ENCODE data around the gene SLC9A9. TPM values are rescaled to one million over a fixed set of nuclear protein-coding genes. Genes with fewer than 3 reads are reported as not detected.
"Not testable (repeated sequence)": the region's sequence is repeated elsewhere in the genome, so short reads cannot be mapped to it uniquely, and the experiment has no call there.

The SLC9A9 gene
- total RNA-seq (2014; rRNA removed; shearing (Covaris generic)), result 1.5 and 2.8 TPM in 2 replicates
- 1.8 and 1.9 TPM in 2 replicates for polyA plus RNA-seq (2015; cell fraction: cytosol; rRNA removed)
- polyA plus RNA-seq (2015; cell fraction: nucleus; rRNA removed), result 1.7 and 3.0 TPM in 2 replicates

- peak; percentile 73 for DNase-seq (ENCODE audit: low read depth)
Measured at GRCh38 chr3:143847787-143848631, at the start of gene SLC9A9. TSS of gene SLC9A9 (minus strand) at chr3:143848468. CDS start at chr3:143848322, 146 bp downstream.

- DNase-seq (ENCODE audit: low read depth), result no peak
Measured at GRCh38 chr3:143897576-143898295, 49.5 kb upstream of the SLC9A9 start.

- no peak for DNase-seq (ENCODE audit: low read depth)
Measured at GRCh38 chr3:143896486-143896885, 48.2 kb upstream of the SLC9A9 start.

- peak; percentile 47 for DNase-seq (ENCODE audit: low read depth)
Measured at GRCh38 chr3:143895805-143896204, 47.5 kb upstream of the SLC9A9 start.

GRCh38 chr3:143888846-143889245, 40.6 kb upstream of the SLC9A9 start:
- no peak for DNase-seq (ENCODE audit: low read depth)

- no peak for DNase-seq (ENCODE audit: low read depth)
Measured at GRCh38 chr3:143888166-143888565, 39.9 kb upstream of the SLC9A9 start.

- DNase-seq (ENCODE audit: low read depth), result peak; percentile 66
Measured at GRCh38 chr3:143885780-143886427, 37.6 kb upstream of the SLC9A9 start.

GRCh38 chr3:143884861-143885260, 36.6 kb upstream of the SLC9A9 start:
- no peak for DNase-seq (ENCODE audit: low read depth)

- no peak for DNase-seq (ENCODE audit: low read depth)
Measured at GRCh38 chr3:143883151-143883550, 34.9 kb upstream of the SLC9A9 start.

GRCh38 chr3:143881095-143881494, 32.8 kb upstream of the SLC9A9 start:
- peak; percentile 54 for DNase-seq (ENCODE audit: low read depth)

GRCh38 chr3:143875546-143875945, 27.3 kb upstream of the SLC9A9 start:
- DNase-seq (ENCODE audit: low read depth), result no peak

GRCh38 chr3:143873553-143873952, 25.3 kb upstream of the SLC9A9 start:
- not testable (repeated sequence) for DNase-seq (ENCODE audit: low read depth)

GRCh38 chr3:143865302-143865701, 17.0 kb upstream of the SLC9A9 start:
- no peak for DNase-seq (ENCODE audit: low read depth)

- no peak for DNase-seq (ENCODE audit: low read depth)
Measured at GRCh38 chr3:143859465-143860203, 11.4 kb upstream of the SLC9A9 start.

GRCh38 chr3:143856252-143856970, 8.1 kb upstream of the SLC9A9 start:
- DNase-seq (ENCODE audit: low read depth), result peak; percentile 29

GRCh38 chr3:143855183-143855582, 6.9 kb upstream of the SLC9A9 start:
- DNase-seq (ENCODE audit: low read depth), result no peak

- no peak for DNase-seq (ENCODE audit: low read depth)
Measured at GRCh38 chr3:143851331-143852017, 3.2 kb upstream of the SLC9A9 start.

- DNase-seq (ENCODE audit: low read depth), result no peak
Measured at GRCh38 chr3:143850877-143851276, 2.6 kb upstream of the SLC9A9 start.

GRCh38 chr3:143849854-143850549, 1.7 kb upstream of the SLC9A9 start:
- peak; percentile 64 for DNase-seq (ENCODE audit: low read depth)
